Astrocyte (in vitro differentiated cells and primary cell): ENCODE results near the gene KCNG2.

Source experiments
- EZH2 ChIP-seq: IDR thresholded peaks from 2 replicates; pipeline ENCODE4 v1.6.1; 2012; ENCODE audit warnings: mild to moderate bottlenecking, low read length, inconsistent platforms; ENCODE audit not compliant: insufficient read depth
- TF ChIP-seq, protein P1 (sequence below): IDR thresholded peaks from 2 replicates; pipeline ENCODE4 v1.5.1; 2011; ENCODE audit warnings: low read depth, mild to moderate bottlenecking, inconsistent platforms, low read length, moderate library complexity; ENCODE audit not compliant: insufficient read depth

DNA sequence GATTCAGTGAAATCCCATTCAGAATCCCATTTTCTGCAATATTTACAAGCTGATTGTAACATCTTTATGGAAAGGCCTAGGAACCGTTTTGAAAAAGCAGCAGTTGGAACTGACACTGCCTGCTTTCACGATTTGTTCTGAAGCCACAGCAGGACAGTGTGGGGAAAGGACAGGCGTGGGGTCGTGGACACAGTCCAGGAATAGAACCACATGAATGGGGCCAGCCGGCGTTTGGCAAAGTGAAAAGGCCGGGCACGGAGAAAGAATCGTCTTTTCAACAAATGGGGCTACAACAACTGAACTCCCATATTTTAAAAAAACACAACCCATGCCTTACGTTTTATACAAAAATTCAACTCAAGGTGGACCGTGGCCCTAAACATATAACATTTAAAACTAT, 84.0 kb downstream of the KCNG2 start:
- TF ChIP-seq, protein P1, sequence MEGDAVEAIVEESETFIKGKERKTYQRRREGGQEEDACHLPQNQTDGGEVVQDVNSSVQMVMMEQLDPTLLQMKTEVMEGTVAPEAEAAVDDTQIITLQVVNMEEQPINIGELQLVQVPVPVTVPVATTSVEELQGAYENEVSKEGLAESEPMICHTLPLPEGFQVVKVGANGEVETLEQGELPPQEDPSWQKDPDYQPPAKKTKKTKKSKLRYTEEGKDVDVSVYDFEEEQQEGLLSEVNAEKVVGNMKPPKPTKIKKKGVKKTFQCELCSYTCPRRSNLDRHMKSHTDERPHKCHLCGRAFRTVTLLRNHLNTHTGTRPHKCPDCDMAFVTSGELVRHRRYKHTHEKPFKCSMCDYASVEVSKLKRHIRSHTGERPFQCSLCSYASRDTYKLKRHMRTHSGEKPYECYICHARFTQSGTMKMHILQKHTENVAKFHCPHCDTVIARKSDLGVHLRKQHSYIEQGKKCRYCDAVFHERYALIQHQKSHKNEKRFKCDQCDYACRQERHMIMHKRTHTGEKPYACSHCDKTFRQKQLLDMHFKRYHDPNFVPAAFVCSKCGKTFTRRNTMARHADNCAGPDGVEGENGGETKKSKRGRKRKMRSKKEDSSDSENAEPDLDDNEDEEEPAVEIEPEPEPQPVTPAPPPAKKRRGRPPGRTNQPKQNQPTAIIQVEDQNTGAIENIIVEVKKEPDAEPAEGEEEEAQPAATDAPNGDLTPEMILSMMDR, result no peak
- no peak for TF ChIP-seq EZH2
